COLO668 (cell line): ENCODE data around the gene ITPR3.

Experiments
- DNase-seq: peaks from one replicate; lab custom pipeline; 2025; ENCODE audit not compliant: unreplicated experiment; lab: John Stamatoyannopoulos, UW

The ITPR3 gene

GRCh38 chr6:33695451-33695887 is 74.3 kb downstream of the ITPR3 start:
- DNase-seq = no peak

GRCh38 chr6:33696076-33696475 is 75.0 kb downstream of the ITPR3 start:
- DNase-seq = no peak

- no peak for DNase-seq
These were observed 75.7 kb downstream of the ITPR3 start for GRCh38 chr6:33696548-33697518.

GRCh38 chr6:33697845-33698244 is 76.7 kb downstream of the ITPR3 start:
- DNase-seq = no peak

GRCh38 chr6:33698494-33698893 is 77.4 kb downstream of the ITPR3 start:
- DNase-seq = no peak

- DNase-seq = no peak
These were observed 78.0 kb downstream of the ITPR3 start for GRCh38 chr6:33699131-33699530.

- DNase-seq = no peak
These were observed 78.6 kb downstream of the ITPR3 start for GRCh38 chr6:33699739-33700138.

- peak; percentile 47 for DNase-seq
These were observed 79.4 kb downstream of the ITPR3 start for GRCh38 chr6:33700391-33701050.

GRCh38 chr6:33702345-33702977 is 81.3 kb downstream of the ITPR3 start:
- peak; percentile 15 for DNase-seq

GRCh38 chr6:33704215-33705066 is 83.3 kb downstream of the ITPR3 start:
- DNase-seq = no peak

- no peak for DNase-seq
These were observed 84.3 kb downstream of the ITPR3 start for GRCh38 chr6:33705268-33705885.

- no peak for DNase-seq
These were observed 85.0 kb downstream of the ITPR3 start for GRCh38 chr6:33705955-33706725.

GRCh38 chr6:33707771-33708170 is 86.6 kb downstream of the ITPR3 start:
- no peak for DNase-seq

- no peak for DNase-seq
These were observed 87.5 kb downstream of the ITPR3 start for GRCh38 chr6:33708516-33709204.

- no peak for DNase-seq
These were observed 88.6 kb downstream of the ITPR3 start for GRCh38 chr6:33709605-33710295.

GRCh38 chr6:33710296-33711121 is 89.4 kb downstream of the ITPR3 start:
- DNase-seq = peak; percentile 40
